ENCODE results near the gene RREB1.

The RREB1 gene

DNA sequence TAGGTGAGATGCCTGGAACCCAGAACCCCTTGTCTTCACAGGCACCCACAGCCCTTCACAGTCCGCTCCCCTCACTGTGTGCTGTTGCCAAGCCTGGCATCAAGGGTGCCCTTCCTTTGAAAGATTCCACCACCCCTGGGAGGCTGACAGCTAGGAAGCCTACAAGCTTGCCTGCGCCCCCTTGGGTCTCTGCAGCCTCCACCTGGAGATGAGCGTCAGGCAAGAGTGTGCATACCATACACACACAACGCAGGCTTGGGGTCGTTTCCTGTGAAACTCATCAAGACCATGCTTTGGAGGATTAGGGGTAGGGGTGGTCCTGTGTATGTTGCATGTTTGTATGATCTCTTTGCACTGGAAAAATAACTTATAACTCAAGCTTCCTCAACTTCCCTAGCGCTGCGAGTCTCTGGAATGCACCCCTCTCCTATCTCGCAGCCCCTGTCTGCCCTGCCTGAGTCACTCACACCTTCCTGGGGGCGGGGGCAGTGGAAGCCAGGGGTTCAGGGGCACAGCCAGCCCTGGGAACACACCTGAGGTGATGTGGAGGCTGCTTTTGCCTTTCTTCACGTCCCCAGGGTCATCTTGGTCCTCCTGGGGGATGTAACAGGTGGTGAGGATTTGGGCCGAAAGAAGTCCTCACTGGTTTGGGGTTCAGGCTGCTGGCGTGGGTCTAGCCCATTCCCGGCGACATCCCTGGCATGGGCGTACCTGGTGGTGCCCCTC is 138.1 kb downstream of the RREB1 start:
- DNase-seq (ENCODE audit: low spot score): no peak

DNA sequence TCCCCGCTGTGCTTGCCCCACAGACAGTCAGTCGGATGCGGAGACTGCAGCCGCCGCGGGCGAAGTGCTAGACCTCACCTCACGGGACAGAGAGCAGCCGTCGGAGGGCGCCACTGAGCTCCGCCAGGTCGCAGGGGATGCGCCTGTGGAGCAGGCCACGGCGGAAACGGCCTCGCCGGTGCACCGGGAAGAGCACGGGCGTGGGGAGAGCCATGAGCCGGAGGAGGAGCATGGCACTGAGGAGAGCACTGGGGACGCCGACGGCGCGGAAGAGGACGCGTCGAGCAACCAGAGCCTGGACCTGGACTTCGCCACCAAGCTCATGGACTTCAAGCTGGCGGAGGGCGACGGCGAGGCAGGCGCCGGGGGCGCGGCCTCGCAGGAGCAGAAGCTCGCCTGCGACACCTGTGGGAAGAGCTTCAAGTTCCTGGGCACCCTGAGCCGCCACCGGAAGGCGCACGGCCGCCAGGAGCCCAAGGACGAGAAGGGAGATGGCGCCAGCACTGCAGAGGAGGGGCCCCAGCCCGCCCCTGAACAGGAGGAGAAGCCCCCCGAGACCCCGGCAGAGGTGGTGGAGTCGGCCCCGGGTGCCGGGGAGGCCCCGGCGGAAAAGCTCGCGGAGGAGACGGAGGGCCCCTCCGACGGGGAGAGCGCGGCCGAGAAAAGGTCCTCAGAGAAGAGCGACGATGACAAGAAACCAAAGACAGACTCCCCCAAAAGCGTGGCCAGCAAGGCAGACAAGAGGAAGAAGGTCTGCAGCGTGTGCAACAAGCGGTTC is 138.8 kb downstream of the RREB1 start:
- no peak for DNase-seq (ENCODE audit: low spot score)

DNA sequence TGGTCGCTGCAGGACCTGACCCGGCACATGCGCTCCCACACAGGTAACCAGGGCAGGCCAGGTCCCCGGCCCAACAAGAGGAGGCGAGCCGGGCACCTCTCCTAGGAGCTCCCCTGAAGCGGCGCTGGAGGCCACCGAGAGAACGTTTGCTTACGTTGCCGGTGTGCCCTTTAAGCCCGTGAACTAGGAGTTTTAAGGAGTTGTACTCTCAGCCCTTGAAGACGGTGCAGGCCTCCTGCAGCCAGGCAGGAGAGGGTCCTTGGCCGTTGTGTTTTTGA is 139.4 kb downstream of the RREB1 start:
- DNase-seq (ENCODE audit: low spot score): no peak

DNA sequence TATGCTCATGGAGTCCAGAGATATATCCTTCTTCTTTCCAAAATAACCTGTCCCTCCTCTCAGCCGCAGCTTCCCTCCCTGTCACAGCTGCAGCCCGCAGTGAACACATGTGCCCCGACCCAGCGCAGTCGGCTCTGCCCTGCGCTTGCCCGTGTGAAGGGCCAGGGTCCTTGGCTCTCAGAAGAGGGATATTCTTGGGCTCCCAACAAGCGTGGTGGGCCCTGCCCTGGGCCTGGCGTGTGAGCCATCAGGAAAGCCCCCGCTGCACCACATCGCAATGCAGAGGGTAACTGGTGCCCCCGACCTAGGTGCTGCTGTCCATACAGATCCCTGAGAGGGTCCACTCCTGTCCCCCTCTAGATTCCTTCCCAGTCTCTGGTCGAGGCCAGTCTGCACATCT is 140.1 kb downstream of the RREB1 start:
- no peak for DNase-seq (ENCODE audit: low spot score)

DNA sequence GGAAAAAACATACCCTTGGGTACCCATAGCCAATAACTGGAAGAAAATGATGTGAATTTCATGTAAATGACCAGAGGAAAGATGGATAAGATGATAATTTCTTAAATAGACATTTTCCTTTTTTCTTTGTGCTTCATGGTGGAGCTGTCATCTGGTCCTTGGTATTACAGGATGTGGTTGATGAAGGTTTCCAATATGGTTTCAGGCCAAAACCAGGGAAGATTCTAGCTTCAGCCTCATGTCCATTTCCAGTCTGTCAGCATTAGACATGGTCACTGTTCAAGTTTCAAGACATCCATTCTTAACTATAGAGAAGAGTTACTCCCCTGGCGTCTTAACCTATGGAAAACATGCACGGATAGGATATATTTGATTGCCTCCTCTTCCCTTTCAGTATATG is 141.6 kb downstream of the RREB1 start:
- DNase-seq (ENCODE audit: low spot score): no peak

DNA sequence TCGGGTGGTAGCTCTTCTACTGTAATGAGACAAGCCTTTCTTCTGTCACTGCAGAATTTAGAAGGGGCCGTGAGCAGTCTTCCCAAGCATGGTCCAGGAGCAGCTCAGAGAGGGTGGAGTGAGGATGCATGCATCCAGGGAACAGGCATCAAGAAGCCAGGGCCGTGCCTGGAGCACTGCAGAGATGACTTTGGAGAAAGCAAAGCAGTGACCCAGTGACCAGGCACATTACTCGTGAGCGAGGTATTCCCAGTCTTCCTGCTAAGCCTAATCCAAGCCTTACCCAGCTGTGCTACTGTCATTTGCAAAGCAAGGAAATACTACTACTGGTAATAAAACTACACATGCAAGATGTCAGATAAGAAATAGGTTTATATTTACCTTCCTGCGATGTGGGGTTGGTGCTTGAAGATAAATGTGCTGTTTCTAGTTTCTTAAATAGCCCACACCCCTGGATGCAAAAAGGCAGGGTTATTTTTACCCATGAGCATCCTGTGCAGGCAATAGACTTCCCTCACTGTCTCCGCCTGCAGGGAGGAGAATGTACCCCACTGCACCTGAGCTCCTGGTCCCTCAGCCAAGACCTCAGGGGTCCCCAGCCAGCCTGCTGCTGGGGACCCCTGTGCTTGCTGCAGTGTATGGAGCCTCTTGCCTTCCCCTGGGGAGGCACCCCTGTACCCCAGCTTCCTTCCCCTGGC is 142.3 kb downstream of the RREB1 start:
- no peak for DNase-seq (ENCODE audit: low spot score)

DNA sequence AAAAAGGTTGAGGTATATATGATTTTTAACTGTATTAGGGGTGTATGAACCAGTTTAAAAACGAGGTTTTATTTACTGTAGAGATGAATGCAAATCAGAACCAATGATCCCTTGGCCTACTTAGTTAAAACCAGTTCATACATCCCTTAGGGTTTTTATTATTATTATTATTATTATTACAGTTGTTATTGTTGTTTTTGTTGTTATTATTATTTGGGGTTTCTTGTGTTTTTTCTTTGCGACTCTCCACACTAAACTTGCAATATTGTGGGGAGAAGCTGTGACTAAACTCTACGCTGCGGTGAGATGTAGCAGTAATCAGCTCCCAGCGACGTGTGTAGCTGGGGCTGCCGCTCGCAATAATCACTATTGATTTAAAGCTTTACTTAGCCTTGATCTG is 143.1 kb downstream of the RREB1 start:
- DNase-seq (ENCODE audit: low spot score): no peak

DNA sequence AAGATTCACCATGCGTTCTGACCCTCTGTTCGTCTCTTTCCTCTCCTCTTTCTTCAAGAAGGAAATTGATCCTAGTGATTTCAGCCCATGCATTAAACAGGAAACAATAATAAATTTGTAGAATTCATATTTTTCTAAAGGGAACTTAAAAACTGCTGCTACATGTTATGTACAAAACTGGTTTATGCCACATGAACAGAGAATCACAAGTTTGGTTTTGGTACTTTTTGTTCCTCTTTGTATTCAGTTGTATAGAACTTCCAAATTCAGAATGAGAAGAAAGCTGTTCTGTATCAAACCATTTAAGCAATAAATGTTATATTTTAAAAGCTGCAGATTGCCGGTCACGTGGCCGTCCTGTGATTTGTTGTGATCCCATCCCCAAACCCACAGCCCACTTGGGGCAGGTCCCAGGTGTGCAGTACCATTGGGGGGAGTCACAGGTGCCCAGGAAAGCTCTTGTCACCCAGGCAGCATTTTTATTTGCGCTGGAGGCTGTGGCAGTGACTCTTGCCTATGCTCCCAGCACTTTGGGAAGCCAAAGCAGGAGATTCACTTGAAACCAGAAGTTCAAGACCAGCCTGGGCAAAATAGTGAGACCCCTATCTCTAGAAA is 144.0 kb downstream of the RREB1 start:
- no peak for DNase-seq (ENCODE audit: low spot score)

DNA sequence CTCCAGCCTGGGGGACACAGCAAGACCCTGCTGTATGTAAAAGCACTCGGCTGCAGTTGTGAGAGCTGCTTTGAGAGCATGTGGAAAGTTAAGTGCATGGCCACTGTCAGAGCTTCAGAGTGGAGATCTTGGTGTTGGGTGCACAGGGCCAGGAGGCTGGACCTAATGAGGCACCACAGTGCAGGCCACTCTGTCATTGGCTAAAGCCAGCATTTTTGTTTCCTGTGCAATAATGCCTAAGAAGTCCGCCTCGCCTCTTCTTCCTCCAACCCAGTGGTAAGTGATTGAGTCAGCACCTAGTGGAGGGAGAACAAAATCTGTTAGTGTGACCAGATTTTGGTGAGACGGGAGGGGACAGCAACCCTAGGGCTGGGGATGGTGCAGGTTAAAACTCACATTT is 144.6 kb downstream of the RREB1 start:
- no peak for DNase-seq (ENCODE audit: low spot score)

DNA sequence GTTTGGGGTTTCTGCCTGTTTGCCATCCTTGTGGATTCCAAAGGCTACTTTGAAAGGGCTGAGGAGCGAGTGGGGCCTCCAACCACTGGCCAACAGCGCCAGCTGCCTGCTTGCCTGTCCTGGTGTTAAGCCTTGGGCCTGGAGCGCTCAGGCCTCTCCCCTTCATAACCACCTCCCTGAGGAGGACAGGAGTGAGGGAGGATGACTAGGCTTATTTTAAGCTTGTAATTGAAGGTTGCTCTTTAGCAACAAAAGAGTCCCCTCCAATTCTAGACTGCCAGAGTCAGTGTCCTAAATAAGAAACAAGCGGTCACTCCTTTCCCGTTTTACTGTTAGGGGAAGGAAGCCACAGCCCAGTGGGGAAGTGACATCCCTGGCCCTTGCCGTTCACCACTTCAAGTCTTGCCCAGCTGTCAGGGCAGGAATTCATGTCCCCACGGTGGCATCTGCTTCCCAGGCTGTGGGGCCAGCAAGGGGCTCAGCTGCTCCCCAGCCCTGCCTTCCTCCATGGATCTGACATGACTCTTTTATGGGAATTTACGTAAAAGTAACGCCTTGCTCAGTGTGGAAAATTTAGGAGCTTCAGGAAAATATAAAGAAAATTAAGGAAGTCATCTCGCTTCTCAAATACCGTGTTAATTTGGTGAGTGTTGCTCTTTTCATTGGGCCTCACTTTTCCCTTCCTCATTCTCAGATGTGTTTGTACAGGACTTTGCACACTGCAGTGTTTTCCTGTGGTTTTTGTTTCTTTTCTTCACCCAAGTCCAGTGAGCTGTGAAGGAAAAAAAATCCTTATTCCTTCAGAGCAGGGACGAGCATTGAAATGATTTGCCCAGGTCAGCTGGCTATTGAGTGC is 147.4 kb downstream of the RREB1 start:
- DNase-seq (ENCODE audit: low spot score): no peak

DNA sequence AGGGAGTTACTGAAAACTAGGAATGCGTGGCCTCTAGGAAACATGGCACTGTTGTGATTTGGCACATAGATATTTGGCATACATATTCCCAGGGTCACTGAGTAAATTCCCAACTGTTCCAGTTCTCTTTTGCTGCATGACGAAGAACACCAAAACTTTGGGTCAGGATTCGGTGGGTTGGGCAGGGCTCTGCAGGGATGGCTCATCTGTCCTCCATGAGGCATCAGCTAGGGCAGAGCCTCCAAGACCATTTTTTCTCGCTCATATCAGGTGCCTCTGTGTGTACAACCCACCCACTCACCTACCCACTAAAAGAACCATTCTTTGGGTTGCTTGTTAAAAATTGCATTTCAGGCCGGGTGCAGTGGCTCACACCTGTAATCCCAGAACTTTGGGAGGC is 148.2 kb downstream of the RREB1 start:
- DNase-seq (ENCODE audit: low spot score): no peak

DNA sequence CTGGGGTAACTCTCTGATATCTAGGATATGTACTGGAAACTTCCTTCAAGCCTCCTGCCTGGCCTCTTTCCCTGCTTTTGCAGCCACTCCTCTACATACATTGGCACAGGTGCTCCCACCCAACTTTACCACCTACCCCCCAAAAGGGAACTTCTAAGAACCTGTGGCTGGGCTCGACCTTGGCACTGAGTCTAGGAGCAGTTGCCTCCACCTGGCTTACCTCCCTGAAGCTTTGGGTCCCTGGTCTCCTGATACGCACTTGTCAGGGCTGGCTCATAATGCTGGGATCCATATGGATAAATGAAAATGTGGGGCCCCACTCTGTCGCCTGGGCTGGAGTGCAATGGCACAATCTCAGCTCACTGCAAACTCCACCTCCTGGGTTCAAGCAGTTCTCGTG is 149.0 kb downstream of the RREB1 start:
- DNase-seq (ENCODE audit: low spot score): no peak

DNA sequence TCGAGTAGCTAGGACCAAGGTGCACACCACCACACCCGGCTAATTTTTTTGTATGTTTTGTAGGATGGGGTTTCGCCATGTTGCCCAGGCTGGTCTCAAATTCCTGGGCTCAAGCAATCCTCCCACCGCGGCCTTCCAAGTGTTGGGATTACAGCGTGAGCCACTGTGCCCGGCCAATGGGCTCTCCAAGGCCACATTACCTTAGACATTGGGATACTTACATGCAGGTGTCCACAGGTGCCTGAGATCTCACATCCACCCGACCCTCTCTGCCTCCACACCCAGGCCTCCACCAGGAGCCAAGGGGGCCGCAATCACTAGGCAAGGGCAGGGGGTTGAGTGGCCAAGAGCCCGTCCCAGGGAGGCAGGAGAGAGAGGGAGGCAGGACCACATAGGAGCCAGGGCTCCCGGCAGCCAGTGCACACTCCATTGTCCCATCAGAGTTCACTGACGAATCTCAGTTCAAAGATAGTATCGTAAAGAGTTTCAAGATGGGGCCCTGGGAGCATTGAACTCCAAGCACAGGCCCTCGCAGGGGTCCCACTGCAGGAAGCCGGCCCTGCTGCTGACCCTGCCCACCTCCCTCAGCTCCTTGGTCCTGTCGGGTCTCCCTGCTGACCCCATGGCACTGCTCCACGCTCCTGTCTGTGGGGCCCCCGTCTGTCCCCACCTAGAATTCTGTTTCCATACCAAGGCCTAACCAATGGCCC is 149.9 kb downstream of the RREB1 start:
- DNase-seq (ENCODE audit: low spot score): no peak

DNA sequence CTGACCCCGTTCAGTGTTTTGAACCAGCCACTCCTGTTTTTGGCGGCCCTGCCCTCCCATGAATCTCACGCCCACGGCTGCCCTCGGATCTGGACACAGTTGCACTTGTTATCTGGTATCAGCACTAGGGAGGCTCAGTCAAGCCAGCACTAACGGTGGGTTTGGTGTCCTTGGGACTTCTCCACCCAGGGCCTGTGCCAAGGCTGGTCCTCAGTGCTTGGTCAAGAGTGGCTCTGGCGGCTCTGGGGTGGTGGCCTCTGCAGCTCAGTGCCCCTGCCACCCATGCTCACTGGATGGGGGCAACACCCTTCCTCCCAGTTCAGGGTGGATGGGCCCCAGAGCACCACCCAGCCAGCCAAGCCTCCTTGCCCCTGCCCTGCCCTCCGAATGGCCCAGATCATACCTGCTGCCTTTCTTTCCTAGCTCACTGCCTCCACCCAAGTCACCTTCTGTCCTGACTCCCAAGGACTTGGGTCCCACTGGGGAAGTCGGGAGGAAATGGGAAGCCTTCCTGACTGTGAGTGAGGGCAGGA is 150.5 kb downstream of the RREB1 start:
- DNase-seq (ENCODE audit: low spot score): no peak

DNA sequence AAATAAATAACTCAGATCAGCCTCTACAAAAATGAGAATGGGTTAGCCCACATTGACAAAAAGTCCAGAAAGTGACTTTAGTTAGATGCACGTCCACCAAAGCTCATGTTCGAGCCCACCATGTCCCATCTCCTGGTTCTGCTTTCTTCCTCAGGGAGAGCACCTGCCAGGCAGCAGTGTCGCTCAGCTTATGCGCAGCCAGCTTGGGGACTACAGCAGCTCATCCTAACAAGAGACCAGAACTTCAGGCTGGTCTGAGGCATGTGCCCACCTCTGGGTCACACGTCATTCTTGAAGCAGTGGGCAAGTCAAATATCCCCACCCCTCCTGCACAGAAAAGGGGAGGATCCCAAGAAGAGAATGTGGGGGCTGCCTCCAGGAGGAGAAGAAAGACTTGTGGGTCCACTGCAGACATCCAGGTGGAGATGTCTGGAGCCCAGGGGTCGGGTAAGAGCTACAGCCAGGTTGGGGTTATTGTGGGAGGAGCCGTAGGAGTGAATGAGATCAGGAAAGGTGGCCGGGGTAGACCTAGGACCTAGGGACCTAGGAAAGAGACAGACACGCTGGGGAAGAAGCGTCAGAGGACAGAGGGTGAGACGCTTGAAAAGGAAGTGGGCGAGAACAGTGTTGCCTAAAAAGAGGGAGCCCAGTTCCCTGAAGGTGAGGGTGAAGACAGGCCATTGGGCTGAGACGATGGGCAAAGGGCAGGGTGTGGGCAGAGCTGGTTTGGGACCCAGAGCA is 152.7 kb downstream of the RREB1 start:
- peak; percentile 51 for DNase-seq (ENCODE audit: low spot score)

DNA sequence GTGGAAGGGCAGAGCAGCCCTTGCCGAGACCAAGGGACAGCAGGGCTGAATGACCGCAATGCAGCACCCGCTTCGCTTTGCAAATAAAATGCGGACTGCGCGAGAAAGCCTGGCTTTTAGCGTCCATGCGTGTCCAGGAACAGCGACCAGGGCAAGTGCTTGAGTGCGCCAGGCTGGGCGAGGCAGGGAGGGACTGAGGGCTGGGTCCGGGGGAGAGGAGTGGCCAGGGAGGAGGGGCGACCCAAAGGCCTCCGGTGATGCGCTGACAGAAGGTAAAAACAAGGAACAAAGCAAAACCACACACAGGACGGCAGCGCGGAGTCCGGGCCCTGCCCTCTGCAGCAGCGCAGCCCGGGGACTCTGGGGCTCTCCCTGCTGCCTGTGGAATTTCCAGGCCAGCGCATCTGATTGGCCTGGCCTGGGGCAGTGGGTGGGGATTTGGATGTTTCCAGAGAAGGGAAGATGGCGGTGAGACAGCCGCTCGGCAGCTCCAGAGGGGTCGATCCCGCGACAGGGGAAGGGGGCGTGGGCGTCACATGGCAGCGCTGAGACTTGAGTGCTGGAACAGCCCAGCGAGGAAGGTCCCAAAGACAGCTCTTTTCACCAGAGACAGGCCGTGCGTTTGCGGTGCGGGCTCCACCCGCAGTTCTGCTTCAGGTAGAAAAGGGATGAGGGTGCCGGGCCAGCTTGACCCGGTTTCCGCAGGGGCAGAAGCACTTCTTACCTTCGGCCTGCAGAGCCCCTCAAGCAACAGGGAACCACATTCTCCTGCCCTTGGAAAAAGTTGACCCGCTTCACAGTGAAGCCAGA is 153.5 kb downstream of the RREB1 start:
- peak; percentile 91 for DNase-seq (ENCODE audit: low spot score)

DNA sequence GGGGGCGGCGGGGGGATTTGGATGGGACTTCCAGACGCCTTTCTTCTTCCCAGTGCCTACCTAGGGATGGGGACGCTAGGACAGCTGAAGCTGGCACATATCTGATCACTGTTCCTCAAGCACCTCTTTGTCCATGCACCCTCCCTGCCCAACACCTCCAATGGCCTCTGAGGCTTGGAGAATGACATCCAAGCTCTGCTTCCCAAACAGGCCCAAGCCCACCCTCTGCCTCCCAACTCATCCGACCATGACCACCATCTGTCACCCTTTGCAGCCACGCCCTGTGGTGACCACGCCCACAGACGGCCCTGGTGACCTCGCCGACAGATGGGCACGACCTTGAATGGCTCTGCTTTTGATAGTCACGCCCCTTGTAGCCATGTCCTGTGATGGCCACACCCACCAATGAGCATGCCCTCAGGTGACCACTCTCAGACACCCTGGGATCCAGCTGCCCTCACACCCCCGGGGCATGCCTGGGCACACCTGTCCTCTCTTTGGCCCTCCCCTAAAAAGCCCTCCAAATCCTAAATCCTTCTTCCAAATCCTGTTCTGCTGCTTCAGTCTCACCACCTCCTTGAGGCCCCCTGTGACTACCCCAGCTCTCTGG is 154.2 kb downstream of the RREB1 start:
- no peak for DNase-seq (ENCODE audit: low spot score)

DNA sequence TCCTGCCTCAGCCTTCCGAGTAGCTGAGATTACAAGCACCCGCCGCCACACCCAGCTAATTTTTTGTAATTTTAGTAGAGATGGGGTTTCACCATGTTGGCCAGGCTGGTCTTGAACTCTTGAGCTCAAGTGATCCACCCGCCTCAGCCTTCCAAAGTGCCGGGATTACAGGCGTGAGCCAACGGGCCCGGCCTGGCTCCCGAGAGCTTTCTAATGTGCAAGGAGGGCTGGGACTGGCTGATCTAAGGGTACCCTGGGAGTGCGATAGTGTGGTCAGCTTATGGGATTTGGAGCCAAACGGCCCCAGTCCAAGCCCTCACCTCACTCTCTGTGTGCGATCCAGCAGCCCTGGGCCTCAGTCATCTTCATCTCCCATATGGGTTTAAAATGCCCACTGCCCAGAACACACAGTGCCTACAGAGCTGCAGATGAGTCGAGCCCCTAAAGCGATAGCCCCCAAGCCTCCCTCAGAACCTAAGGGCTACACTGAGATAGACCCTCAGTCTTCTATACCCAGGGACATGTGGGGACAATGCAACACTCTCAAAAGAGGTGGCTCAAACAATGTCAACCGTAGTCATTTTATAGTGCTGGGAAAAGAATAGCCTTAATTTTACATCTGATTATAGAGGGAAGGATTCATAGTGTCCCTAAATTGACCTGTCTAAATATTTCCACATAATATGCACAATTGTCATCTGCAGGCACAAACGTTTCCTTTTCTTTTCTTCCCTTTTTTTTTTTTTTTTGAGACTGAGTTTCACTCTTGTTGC is 155.2 kb downstream of the RREB1 start:
- DNase-seq (ENCODE audit: low spot score): peak; percentile 33
